Keratinocyte (primary cell): ENCODE data around the gene KCNJ14. TPM values are rescaled to one million over a fixed set of nuclear protein-coding genes. Genes with fewer than 3 reads are reported as not detected.

ENCODE experiments used
- DNase-seq: peaks from one replicate; pipeline ENCODE4 v3.0.0-alpha.2; 2011; ENCODE audit warnings: low read depth, missing footprints, low spot score
- FAIRE-seq: peaks from 2 replicates; lab custom pipeline; 2011; peaks lifted over from hg19 to GRCh38; lab: Jason Lieb, UNC
- H2AFZ ChIP-seq: 2 replicates; pipeline ENCODE4 v1.6.0; 2012; ENCODE audit warnings: low read length, control low read depth, inconsistent platforms; ENCODE audit not compliant: control insufficient read depth
- H3K27ac ChIP-seq: 2 replicates; pipeline ENCODE4 v1.5.1; 2011; ENCODE audit warnings: low read length; ENCODE audit not compliant: control insufficient read depth, insufficient read depth
- H3K27me3 ChIP-seq: 3 replicates; pipeline ENCODE4 v1.6.0; 2011; ENCODE audit warnings: low read length; ENCODE audit not compliant: control insufficient read depth, insufficient read depth; ENCODE audit errors: extremely low read depth
- H3K36me3 ChIP-seq, 2 experiments: 2 replicates in 1 of 2; 3 replicates in 1 of 2; pipeline ENCODE4 v1.5.1; 2011; ENCODE audit warnings: low read length in 2 of 2, mild to moderate bottlenecking in 1 of 2; ENCODE audit not compliant: control insufficient read depth in 2 of 2, insufficient read depth in 2 of 2; ENCODE audit errors: extremely low read depth in 1 of 2
- H3K4me1 ChIP-seq: 3 replicates; pipeline ENCODE4 v1.5.1; 2011; ENCODE audit warnings: low read length; ENCODE audit not compliant: control insufficient read depth, insufficient read depth; ENCODE audit errors: extremely low read depth
- H3K4me2 ChIP-seq: 3 replicates; pipeline ENCODE4 v1.6.0; 2011; ENCODE audit warnings: low read depth, low read length; ENCODE audit not compliant: control insufficient read depth, insufficient read depth; ENCODE audit errors: extremely low read depth
- H3K4me3 ChIP-seq, 3 experiments: fragments of 200-600 bp in 1 of 3; sonication (generic) in 1 of 3; 2 replicates in 2 of 3; 3 replicates in 1 of 3; pipeline ENCODE4 v1.5.1; 2011 to 2016; ENCODE audit warnings: low read length in 3 of 3, mild to moderate bottlenecking in 3 of 3, control low read depth in 2 of 3, inconsistent platforms in 1 of 3, low read depth in 1 of 3, mixed read lengths in 1 of 3, mixed run types in 1 of 3, moderate library complexity in 1 of 3; ENCODE audit not compliant: control insufficient read depth in 2 of 3, insufficient read depth in 2 of 3; ENCODE audit errors: extremely low read depth in 1 of 3
- H3K79me2 ChIP-seq: 2 replicates; pipeline ENCODE4 v1.6.0; 2012; ENCODE audit warnings: low read length; ENCODE audit not compliant: control insufficient read depth, insufficient read depth
- H3K9ac ChIP-seq: 3 replicates; pipeline ENCODE4 v1.6.0; 2011; ENCODE audit warnings: low read length; ENCODE audit not compliant: control insufficient read depth, insufficient read depth; ENCODE audit errors: extremely low read depth
- H3K9me1 ChIP-seq: 3 replicates; pipeline ENCODE4 v1.6.0; 2011; ENCODE audit warnings: low read length; ENCODE audit not compliant: control insufficient read depth, insufficient read depth; ENCODE audit errors: extremely low read depth
- H3K9me3 ChIP-seq: 2 replicates; pipeline ENCODE4 v1.5.1; 2012; ENCODE audit warnings: low read depth, low read length; ENCODE audit not compliant: control insufficient read depth
- H4K20me1 ChIP-seq: 3 replicates; pipeline ENCODE4 v1.6.0; 2011; ENCODE audit warnings: low read length; ENCODE audit not compliant: control insufficient read depth, insufficient read depth; ENCODE audit errors: extremely low read depth
- EZH2 ChIP-seq: IDR thresholded peaks from one replicate; pipeline ENCODE4 v1.6.1; 2012; ENCODE audit warnings: inconsistent platforms, mild to moderate bottlenecking, low read length, moderate library complexity
- dilution Hi-C: fragments of 300-500 bp; cut with MboI; formaldehyde crosslinking; loops from one replicate; pipeline ENCODE4 v1.7.0; 2020; ENCODE audit warnings: low sequenced_read_pairs; ENCODE audit not compliant: extremely low pct_ligation_motif_present
- polyA plus RNA-seq, 5 experiments: library from polyadenylated mRNA; depleted of rRNA in 3 of 5; stranded (reverse) in 3 of 5; stranded (forward) in 1 of 5; unstranded in 1 of 5; fragments of >200 nt; gene quantifications; 1 replicate in 1 of 5; 2 replicates in 3 of 5; 3 replicates in 1 of 5; pipeline versions ENCODE4 v1.2.1 to v1.2.3, GENCODE V29; 2011 to 2012; ENCODE audit warnings: missing spikeins in 2 of 5, low read depth in 1 of 5, low replicate concordance in 1 of 5
- TF ChIP-seq, protein P1 (sequence below), 3 experiments: IDR thresholded peaks in 1 of 3; conservative IDR thresholded peaks in 1 of 3; optimal IDR thresholded peaks in 1 of 3; 2 replicates in 2 of 3; 3 replicates in 1 of 3; pipeline versions ENCODE3 to v1.5.1; 2011; ENCODE audit warnings: low read length in 3 of 3, mild to moderate bottlenecking in 3 of 3, moderate library complexity in 2 of 3, control low read depth in 1 of 3, inconsistent platforms in 1 of 3; ENCODE audit not compliant: insufficient read depth in 2 of 3; ENCODE audit errors: extremely low read depth in 1 of 3

Gene KCNJ14
- polyA plus RNA-seq, 1 donor (not counting 4 experiments of a cell fraction or from before 2014, with no cell fraction given) = 0.39 TPM

- H3K79me2 ChIP-seq = no peaks in the 10 kb centered on the region
- dilution Hi-C loops = no loop called here
- peaks cover 2% of the 10 kb centered on the region for H4K20me1 ChIP-seq
- FAIRE-seq (no peak), DNase-seq (no peak)
- no peak overlapping the region for H3K9ac ChIP-seq
- no peaks in the 10 kb centered on the region for H3K9me1 ChIP-seq
- TF ChIP-seq EZH2 = no peak
- TF ChIP-seq, protein P1, sequence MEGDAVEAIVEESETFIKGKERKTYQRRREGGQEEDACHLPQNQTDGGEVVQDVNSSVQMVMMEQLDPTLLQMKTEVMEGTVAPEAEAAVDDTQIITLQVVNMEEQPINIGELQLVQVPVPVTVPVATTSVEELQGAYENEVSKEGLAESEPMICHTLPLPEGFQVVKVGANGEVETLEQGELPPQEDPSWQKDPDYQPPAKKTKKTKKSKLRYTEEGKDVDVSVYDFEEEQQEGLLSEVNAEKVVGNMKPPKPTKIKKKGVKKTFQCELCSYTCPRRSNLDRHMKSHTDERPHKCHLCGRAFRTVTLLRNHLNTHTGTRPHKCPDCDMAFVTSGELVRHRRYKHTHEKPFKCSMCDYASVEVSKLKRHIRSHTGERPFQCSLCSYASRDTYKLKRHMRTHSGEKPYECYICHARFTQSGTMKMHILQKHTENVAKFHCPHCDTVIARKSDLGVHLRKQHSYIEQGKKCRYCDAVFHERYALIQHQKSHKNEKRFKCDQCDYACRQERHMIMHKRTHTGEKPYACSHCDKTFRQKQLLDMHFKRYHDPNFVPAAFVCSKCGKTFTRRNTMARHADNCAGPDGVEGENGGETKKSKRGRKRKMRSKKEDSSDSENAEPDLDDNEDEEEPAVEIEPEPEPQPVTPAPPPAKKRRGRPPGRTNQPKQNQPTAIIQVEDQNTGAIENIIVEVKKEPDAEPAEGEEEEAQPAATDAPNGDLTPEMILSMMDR (optimal IDR thresholded peaks at IDR 0.05 in 1 of 3, IDR thresholded peaks at IDR 0.05 in 1 of 3, conservative IDR thresholded peaks at IDR 0.05 in 1 of 3; ENCODE audit: extremely low read depth in 1 of 3, insufficient read depth in 2 of 3, low read length in 3 of 3) = no peak
- peaks cover 26% of the 10 kb centered on the region for H3K4me1 ChIP-seq
- no peak overlapping the region for H3K4me3 ChIP-seq
- no peak overlapping the region for H3K4me2 ChIP-seq
- H3K27ac ChIP-seq = no peak overlapping the region
- no peaks in the 10 kb centered on the region for H3K9me3 ChIP-seq
- H3K27me3 ChIP-seq = no peaks in the 10 kb centered on the region
- no peak overlapping the region for H2AFZ ChIP-seq
- peaks cover 44 to 51% of the 10 kb centered on the region in 2 experiments for H3K36me3 ChIP-seq
These were observed 21.8 kb downstream of the KCNJ14 start for GRCh38 chr19:48477067-48477685.

DNA sequence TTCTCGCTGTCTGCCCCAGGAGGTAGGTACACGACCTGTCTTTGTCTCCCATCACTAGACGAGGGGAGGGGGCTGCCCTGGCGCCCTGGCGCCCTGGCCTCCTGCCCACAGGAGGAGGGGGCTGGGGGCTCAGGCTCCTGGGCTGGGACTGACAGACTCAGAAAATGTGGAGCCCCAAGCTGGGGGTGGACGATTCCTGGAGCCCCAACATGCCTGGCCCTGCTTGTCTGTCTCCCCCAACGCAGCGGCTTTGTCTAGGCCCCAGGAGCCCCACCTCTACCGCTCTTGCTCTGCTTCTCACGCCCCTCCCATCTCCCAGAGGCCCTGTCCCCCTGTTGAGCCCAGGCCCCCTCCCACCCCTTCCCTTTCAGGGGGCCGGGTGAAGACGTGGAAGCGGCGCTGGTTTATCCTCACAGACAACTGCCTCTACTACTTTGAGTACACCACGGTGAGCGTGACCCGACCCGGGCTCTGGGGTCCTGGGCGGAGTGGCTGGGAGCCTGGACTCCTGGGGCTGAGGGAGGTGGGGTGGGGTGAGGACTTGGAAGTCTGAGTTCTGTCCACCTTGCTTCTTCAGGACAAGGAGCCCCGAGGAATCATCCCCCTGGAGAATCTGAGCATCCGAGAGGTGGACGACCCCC, 22.4 kb downstream of the KCNJ14 start:
- H3K36me3 ChIP-seq = peaks cover 41 to 46% of the 10 kb centered on the region in 2 experiments

More for the DNA sequence above, 22.4 kb downstream of the KCNJ14 start:
- no peaks in the 10 kb centered on the region for H3K27me3 ChIP-seq
- H3K9me1 ChIP-seq = no peaks in the 10 kb centered on the region
- dilution Hi-C loops = no loop called here
- no peak overlapping the region for H3K9ac ChIP-seq
- no peak overlapping the region for H3K4me2 ChIP-seq
- DNase-seq = no peak
- H3K79me2 ChIP-seq = no peaks in the 10 kb centered on the region
- peaks cover 26% of the 10 kb centered on the region for H3K4me1 ChIP-seq
- peaks cover 2% of the 10 kb centered on the region for H4K20me1 ChIP-seq
- FAIRE-seq = no peak
- TF ChIP-seq EZH2 = no peak
- TF ChIP-seq, protein P1 (optimal IDR thresholded peaks at IDR 0.05 in 1 of 3, IDR thresholded peaks at IDR 0.05 in 1 of 3, conservative IDR thresholded peaks at IDR 0.05 in 1 of 3; ENCODE audit: extremely low read depth in 1 of 3, insufficient read depth in 2 of 3, low read length in 3 of 3) = no peak
- H3K27ac ChIP-seq = no peak overlapping the region
- no peak overlapping the region for H2AFZ ChIP-seq
- no peak overlapping the region for H3K4me3 ChIP-seq
- H3K9me3 ChIP-seq = no peaks in the 10 kb centered on the region
